Spleen (tissue), 11 donors: ENCODE results near the gene KLHL14. TPM values are rescaled to one million over a fixed set of nuclear protein-coding genes. Genes with fewer than 3 reads are reported as not detected.

ENCODE experiments used
- DNase-seq: peaks from one replicate; pipeline ENCODE4 v3.0.0-alpha.2; 2020
- H3K27ac ChIP-seq, 8 donors: fragments of 200-600 bp; sonication (generic) in 7 of 8; 1 replicate in 4 of 8; 2 replicates in 4 of 8; pipeline versions ENCODE4 v1.5.0 to v1.8.0; 2016 to 2021; ENCODE audit warnings: inconsistent platforms in 4 of 8, mild to moderate bottlenecking in 4 of 8, moderate library complexity in 1 of 8
- H3K27me3 ChIP-seq, 7 donors: fragments of 200-600 bp; sonication (generic) in 6 of 7; replicated peaks in 1 of 7; 1 replicate in 4 of 7; 2 replicates in 3 of 7; pipeline versions ENCODE4 v1.5.0 to v1.8.0; 2016 to 2021; ENCODE audit warnings: inconsistent platforms in 3 of 7, mild to moderate bottlenecking in 1 of 7
- H3K36me3 ChIP-seq, 6 donors: fragments of 200-600 bp; sonication (generic) in 5 of 6; 1 replicate in 4 of 6; 2 replicates in 2 of 6; pipeline versions ENCODE4 v1.5.0 to v1.8.0; 2016 to 2021; ENCODE audit warnings: inconsistent platforms in 2 of 6
- H3K4me1 ChIP-seq, 6 donors: fragments of 200-600 bp; sonication (generic) in 5 of 6; 1 replicate in 3 of 6; 2 replicates in 3 of 6; pipeline versions ENCODE4 v1.5.0 to v1.8.0; 2016 to 2021; ENCODE audit warnings: inconsistent platforms in 3 of 6
- H3K4me3 ChIP-seq, 8 donors: fragments of 200-600 bp; sonication (generic) in 7 of 8; 1 replicate in 4 of 8; 2 replicates in 4 of 8; pipeline versions ENCODE4 v1.5.0 to v1.8.0; 2016 to 2021; ENCODE audit warnings: inconsistent platforms in 4 of 8, mild to moderate bottlenecking in 4 of 8, moderate library complexity in 2 of 8
- H3K9me3 ChIP-seq, 8 donors: fragments of 200-600 bp; sonication (generic) in 7 of 8; 1 replicate in 4 of 8; 2 replicates in 4 of 8; pipeline versions ENCODE4 v1.5.0 to v1.8.0; 2016 to 2021; ENCODE audit warnings: inconsistent platforms in 4 of 8
- CTCF ChIP-seq, 11 experiments: fragments of 200-600 bp in 7 of 11; fragments of 450-650 bp in 4 of 11; sonication (generic) in 4 of 11; IDR thresholded peaks in 8 of 11; conservative IDR thresholded peaks in 3 of 11; 1 replicate in 7 of 11; 2 replicates in 4 of 11; pipeline versions ENCODE4 v1.4.0 to v1.8.0; 2016 to 2021; ENCODE audit warnings: antibody characterized with exemption in 11 of 11, inconsistent platforms in 4 of 11, mild to moderate bottlenecking in 1 of 11
- POLR2A ChIP-seq, 3 donors: fragments of 450-650 bp; IDR thresholded peaks; one replicate each; pipeline ENCODE4 v1.5.1; 2017; ENCODE audit warnings: antibody characterized with exemption in 3 of 3, mild to moderate bottlenecking in 1 of 3
- POLR2AphosphoS5 ChIP-seq, 3 donors: sonication (generic); formaldehyde crosslinking; IDR thresholded peaks; one replicate each; pipeline ENCODE4 v1.5.1; 2017; ENCODE audit warnings: antibody characterized with exemption in 3 of 3
- WGBS, 5 donors: extraction: QIAGEN DNeasy Blood & Tissue Kit in 3 of 5; methylation state at CpG; one replicate each; pipeline versions ENCODE4 v1.1.5 to v1.1.7; 2013 to 2018; 5-methylcytosine and 5-hydroxymethylcytosine counted together
- intact Hi-C: fragments of 100-400 bp; cut with DNase I; formaldehyde crosslinking; loops from one replicate; pipeline ENCODE4 v1.15.0; 2023; ENCODE audit warnings: low total_unique reads
- polyA plus RNA-seq, 3 donors: library from polyadenylated mRNA; stranded (reverse); fragments of 200-250 nt; gene quantifications; one replicate each; pipeline ENCODE4 v1.2.1, GENCODE V29; 2013
- total RNA-seq, 7 donors: library from RNA; depleted of rRNA in 3 of 7; stranded (reverse); fragments of >200 nt in 3 of 7; fragmentation: NEBNext Ultra II Directional in 4 of 7; extraction: Animal tissue kit (Norgen Biotek cat#: 25700) in 4 of 7; gene quantifications; one replicate each; pipeline versions ENCODE4 v1.1.0 to v1.2.1, GENCODE V29; 2016 to 2021
- donor health status: healthy with polysubstance abuse.
- donor health status: DM: no; HTN: no; CAD: no; lungs with moderate emphysema.
- donor health status: DM: no; HTN: no; CAD: no.
- donor health status: Bipolar disorder and iron deficiency.
- donor health status: healthy.
- donor health status: DM: no; HTN: no; CAD: no.
- donor health status: DM: yes; HTN: yes; CAD: no.

The KLHL14 gene
- total and polyA plus RNA-seq, 10 donors = 9.4 to 41.4 (median 17.5) TPM

GRCh38 chr18:32688821-32689220 lies 84.0 kb downstream of the KLHL14 start:
- no peak for DNase-seq
- intact Hi-C loops = no loop called here
- Histone ChIP-seq H3K4me1 (no peaks in the 10 kb centered on the region), H3K27ac (no peak overlapping the region), H3K36me3 (peaks cover 0 to 24% (median 0%) of the 10 kb centered on the region in 6 donors), H3K27me3 (no peaks in the 10 kb centered on the region), H3K4me3 (no peak overlapping the region), H3K9me3 (no peaks in the 10 kb centered on the region)
- 84 to 97% (median 93%) methylated on average over 1 of the region's 1 CpG for WGBS, 5 donors
- TF ChIP-seq POLR2AphosphoS5 (IDR thresholded peaks at IDR 0.05) (no peak), CTCF (IDR thresholded peaks at IDR 0.05 in 8 of 11, conservative IDR thresholded peaks at IDR 0.05 in 3 of 11) (no peak), POLR2A (IDR thresholded peaks at IDR 0.05) (no peak)

GRCh38 chr18:32684940-32685339 lies 87.9 kb downstream of the KLHL14 start:
- TF ChIP-seq CTCF (IDR thresholded peaks at IDR 0.05 in 8 of 11, conservative IDR thresholded peaks at IDR 0.05 in 3 of 11) = no peak
- no peak for TF ChIP-seq POLR2A (IDR thresholded peaks at IDR 0.05)
- no peak for TF ChIP-seq POLR2AphosphoS5 (IDR thresholded peaks at IDR 0.05)
- Histone ChIP-seq H3K36me3 (peaks cover 0 to 11% (median 0%) of the 10 kb centered on the region in 6 donors), H3K9me3 (no peaks in the 10 kb centered on the region), H3K4me3 (no peak overlapping the region), H3K4me1 (no peaks in the 10 kb centered on the region), H3K27me3 (no peaks in the 10 kb centered on the region), H3K27ac (no peak overlapping the region)
- intact Hi-C loops = no loop called here
- 89 to 95% (median 90%) methylated on average over 8 of the region's 8 CpGs for WGBS, 5 donors
- no peak for DNase-seq

GRCh38 chr18:32684096-32684495 lies 88.7 kb downstream of the KLHL14 start:
- 90 to 100% (median 94%) methylated on average over 1 of the region's 1 CpG for WGBS, 5 donors
- no peak overlapping the region for H3K4me3 ChIP-seq
- intact Hi-C loops = no loop called here
- H3K9me3 ChIP-seq = no peaks in the 10 kb centered on the region
- no peaks in the 10 kb centered on the region for H3K4me1 ChIP-seq
- H3K27me3 ChIP-seq = no peaks in the 10 kb centered on the region
- no peak for DNase-seq
- peaks cover 0 to 17% (median 0%) of the 10 kb centered on the region in 6 donors for H3K36me3 ChIP-seq
- TF ChIP-seq CTCF (IDR thresholded peaks at IDR 0.05 in 8 of 11, conservative IDR thresholded peaks at IDR 0.05 in 3 of 11) (no peak), POLR2A (IDR thresholded peaks at IDR 0.05) (no peak), POLR2AphosphoS5 (IDR thresholded peaks at IDR 0.05) (no peak)
- H3K27ac ChIP-seq = no peak overlapping the region

GRCh38 chr18:32683044-32683443 lies 89.8 kb downstream of the KLHL14 start:
- 74 to 83% (median 81%) methylated on average over 4 of the region's 4 CpGs for WGBS, 5 donors
- no peak for DNase-seq
- no peak overlapping the region for H3K27ac ChIP-seq
- TF ChIP-seq POLR2A (IDR thresholded peaks at IDR 0.05) (no peak), CTCF (IDR thresholded peaks at IDR 0.05 in 8 of 11, conservative IDR thresholded peaks at IDR 0.05 in 3 of 11) (no peak), POLR2AphosphoS5 (IDR thresholded peaks at IDR 0.05) (no peak)
- no peaks in the 10 kb centered on the region for H3K27me3 ChIP-seq
- H3K9me3 ChIP-seq = no peaks in the 10 kb centered on the region
- peaks cover 0 to 28% (median 0%) of the 10 kb centered on the region in 6 donors for H3K36me3 ChIP-seq
- H3K4me3 ChIP-seq = no peak overlapping the region
- no peaks in the 10 kb centered on the region for H3K4me1 ChIP-seq
- intact Hi-C loops = no loop called here
